GM18511 (cell line): ENCODE data around the gene RUSC1.
A peak's percentile ranks its signal among the peaks of the same experiment; 100 is the strongest.

Source experiments
- ATAC-seq: cut with Tn5 transposase; IDR thresholded peaks from one replicate; pipeline ENCODE4 v1.9.1; 2021; ENCODE audit warnings: mild to moderate bottlenecking, moderate library complexity; ENCODE audit not compliant: unreplicated experiment

The RUSC1 gene

DNA sequence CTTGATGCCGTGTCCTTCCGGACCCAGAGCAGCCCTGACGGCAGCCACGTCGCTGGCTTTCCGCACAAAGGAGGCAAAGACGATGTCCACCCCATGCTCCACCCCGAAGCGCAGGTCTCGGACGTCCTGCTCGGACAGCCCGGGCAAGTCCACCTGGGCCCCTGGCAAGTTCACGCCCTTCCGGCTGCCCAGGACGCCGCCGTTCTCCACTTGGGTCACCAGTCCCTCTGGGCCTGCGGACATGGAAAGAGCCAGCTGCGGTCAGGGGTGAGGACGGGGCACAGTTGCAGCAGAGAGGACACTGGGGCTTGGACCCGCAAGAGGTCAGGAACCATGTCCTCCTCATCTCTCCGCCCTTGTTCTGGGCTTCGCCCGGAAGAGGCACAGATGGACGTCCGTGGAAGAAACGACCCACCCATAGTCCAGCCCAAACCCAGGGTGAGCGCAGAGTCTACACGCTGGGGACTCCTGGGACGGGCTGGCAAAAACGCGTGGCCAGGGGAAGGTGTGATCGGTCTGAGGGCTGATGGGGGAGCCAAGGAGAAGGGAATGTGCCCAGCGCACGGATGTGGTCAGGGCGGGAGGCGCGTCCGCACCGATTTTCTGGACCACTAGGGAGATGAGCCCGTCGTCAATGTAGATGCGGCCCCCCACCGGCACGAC is 26.0 kb upstream of the RUSC1 start:
- ATAC-seq = no peak

DNA sequence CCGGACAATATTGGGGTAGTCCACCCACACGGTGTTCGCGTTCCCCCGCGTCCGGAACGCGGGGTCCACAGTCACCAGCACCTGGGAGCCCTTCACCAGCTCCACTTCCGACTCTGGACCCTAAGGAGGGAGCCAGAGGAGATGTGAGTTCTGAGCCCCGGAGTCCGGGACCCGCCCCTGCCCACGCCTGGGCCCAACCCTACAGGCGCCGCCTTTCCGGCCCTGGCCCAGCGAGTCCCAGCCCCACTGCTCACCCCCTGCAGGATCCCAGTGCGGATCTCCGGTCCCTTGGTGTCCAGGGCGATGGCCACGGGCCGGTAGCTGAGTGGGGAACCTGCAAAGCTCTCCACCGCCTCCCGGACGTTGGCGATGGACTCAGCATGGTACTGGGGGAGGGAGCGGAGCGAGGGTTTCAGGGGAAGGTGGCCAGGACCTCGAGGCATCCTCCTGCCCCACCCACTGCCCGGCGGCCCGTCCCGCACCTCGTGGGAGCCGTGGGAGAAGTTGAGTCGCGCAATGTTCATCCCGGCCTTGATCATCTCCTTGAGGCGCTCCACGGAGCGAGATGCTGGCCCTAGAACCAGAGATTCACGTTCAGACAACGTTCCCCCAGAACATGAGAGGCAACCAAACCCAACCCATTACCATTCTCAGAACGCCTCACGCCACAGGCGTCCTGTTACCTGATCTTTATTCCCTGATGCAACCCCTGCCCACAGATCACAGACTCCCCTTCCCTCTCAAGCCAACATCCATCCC is 25.3 kb upstream of the RUSC1 start:
- no peak for ATAC-seq

DNA sequence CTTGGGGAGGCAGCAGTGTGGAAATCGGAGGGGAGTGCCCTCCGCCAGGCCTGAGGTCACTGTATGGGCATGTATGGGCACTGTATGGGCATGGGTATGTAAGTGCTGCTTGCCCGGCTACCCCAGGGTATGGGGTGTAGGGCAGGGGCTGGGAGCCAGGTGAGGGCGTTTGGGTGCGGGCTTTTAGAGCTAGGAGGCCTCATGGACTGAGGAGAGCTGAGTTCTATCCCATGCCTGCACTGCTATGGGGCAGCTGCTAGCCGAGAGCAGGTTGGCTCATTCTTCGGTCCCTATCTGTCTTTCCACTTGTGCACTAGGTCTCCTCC is 24.8 kb upstream of the RUSC1 start:
- no peak for ATAC-seq

DNA sequence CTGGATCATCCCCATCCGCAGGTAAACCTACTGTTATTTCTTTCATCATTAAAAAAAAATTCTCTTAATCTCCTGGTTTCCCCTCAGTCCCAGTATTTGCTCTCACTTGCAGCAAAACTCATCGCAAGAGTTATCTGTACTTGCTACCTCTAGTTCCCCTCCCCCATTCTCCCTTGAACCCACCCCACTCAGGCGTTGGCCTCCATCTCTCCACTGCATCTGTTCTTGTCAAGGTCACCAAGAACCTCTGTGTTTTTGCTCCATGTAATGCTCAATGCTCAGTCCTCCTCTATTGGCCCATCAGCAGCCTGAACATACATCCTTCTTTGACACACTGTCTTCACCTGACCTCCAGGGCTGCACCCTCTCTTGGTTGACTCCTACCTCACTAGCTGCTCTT is 24.0 kb upstream of the RUSC1 start:
- ATAC-seq = no peak

DNA sequence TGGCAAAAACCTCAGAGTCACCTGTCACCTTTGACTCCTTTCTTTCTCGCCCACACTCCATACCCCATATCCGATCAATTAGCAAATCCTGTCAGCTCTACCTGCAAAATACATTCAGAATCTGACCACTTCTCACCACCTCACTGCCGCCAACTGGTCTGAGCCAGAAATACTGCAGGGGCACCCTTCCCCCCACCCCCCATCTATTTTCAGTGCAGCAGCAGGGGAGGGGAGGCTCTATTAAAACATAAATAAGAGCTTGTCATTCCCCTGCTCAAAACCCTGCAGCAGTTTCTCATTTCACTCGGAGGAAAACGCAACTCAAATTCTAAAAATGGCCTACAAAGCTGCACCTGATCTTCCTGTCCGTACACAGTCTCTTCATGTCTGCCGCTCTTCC is 23.3 kb upstream of the RUSC1 start:
- ATAC-seq = no peak

DNA sequence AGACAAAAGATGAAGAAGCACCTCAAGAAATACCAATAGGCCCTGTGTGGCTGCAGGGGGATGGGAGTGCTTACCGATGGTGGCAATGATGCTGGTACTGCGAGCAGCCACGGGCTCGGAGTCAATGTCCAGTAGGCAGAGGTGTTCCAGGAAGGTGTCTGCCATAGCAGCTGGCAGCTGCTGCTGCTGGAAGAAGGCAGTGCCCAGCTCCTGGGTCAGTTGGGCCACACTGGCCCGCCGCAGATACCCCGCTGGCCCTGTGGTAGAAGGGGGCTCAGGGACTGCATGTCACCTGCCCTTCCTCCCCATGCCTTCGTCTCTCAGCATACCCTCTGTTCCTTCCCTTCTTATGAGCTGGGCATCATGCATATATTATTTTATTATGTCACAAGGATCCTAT is 20.7 kb upstream of the RUSC1 start:
- ATAC-seq = no peak

DNA sequence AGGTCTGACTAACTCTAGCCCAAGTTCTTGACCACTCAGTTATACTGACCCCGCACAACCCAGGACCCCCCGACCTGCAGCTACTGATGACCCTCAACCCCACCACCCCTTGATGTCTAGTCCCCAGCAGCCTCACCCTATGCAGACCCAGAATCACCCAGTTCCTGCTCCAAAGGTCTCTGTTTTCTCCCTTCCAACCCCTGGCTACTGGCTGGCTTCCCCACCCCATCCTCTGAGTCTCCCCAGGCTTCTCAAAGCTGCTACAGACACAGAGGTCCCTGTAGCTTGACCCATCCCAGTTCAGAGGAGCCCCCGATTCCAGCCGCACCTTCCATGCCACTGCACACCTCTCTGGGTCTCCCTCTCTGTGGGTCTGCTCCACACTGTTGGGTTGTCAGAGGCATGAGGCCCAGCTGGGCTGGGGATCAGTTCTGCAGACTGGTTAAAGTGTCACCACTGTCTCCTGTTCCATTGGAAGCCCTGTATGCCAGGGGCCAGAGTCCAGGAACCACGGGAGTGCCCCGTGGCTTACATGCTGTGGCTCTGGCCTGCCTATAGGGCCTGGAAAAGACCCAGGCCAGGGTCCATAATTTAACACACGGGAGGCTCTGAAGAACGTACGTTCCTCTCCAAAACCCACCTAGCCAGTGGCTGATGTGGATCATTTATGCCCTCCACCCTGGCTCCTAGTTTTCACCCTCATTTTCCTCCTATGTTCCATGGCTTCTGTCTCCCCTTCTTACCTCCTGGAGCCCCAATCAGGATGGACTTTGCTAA is 20.0 kb upstream of the RUSC1 start:
- no peak for ATAC-seq

DNA sequence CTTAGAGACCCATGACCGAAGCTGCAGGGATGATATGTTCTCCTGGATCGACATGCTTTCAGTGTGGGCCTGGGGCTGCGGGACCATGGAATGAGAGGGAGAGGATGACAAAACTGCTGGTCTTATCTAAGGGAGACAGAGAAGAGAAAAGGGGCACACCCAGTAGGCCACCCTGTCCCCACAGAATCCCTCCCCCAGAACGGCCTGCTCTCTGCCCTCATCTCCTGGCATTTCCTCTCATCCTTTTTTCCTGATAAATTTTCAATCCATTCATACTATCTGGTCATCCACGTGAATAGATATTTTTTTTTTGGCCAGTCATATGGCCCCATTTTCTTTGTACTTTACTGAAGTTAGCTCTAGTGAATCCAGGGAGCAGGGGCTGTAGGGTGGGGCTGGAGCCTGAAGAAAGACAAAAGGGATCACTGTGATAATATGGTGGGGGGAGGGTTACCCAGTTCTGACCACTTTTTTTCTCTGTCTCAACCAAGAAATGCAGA is 19.3 kb upstream of the RUSC1 start, which contains the start of gene PKLR:
TSS of gene PKLR (minus strand) at position 97 of the 500 bp plus-strand sequence. CDS start at position 54, 43 bp downstream.
- no peak for ATAC-seq

DNA sequence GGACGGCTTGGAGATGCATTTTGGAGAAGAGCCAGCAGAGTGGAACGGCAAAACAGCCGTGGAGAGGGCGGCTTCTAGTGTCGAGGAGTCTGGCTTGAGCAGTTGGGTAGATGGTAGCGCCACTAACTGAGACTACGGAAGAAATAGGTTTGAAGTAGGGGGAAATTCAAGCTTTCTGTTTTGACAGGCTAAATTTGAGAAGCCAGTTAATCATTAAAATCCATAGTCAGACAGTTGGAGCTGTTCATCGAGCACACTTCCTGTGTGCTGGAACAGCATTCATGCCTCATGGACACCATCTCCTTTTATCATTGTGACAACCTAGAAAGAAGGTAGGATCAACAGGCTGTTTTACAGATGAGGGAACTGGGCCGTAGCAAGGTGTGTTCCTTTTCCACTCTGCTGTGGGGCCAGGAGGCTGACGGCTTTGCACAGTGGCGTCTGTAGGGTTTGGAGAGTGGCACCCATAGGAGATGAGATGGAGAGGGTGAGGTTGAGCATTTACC is 16.1 kb upstream of the RUSC1 start:
- ATAC-seq = no peak

DNA sequence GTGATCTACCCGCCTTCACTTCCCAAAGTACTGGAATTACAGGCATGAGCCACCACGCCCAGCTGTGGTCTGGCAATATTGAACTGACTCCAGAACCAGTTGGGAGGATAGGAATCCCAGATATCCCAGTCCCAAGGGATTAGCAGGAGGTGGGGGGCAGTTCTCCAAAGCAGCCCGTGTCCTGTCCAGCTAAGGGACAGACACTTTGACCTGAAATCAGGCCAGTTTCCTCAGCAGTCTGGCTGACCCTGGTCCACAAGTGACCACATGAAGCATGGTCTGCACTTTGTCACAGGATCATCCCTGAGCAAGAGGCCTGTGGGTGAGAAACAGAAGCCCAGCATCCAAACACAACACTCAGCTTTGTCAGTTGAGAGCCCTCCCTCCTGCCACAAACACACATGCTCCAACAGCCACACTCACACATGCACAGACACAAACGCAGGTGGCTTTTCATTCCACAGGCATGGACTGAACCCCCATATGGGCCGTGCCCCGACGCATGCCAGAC is 14.8 kb upstream of the RUSC1 start:
- no peak for ATAC-seq

DNA sequence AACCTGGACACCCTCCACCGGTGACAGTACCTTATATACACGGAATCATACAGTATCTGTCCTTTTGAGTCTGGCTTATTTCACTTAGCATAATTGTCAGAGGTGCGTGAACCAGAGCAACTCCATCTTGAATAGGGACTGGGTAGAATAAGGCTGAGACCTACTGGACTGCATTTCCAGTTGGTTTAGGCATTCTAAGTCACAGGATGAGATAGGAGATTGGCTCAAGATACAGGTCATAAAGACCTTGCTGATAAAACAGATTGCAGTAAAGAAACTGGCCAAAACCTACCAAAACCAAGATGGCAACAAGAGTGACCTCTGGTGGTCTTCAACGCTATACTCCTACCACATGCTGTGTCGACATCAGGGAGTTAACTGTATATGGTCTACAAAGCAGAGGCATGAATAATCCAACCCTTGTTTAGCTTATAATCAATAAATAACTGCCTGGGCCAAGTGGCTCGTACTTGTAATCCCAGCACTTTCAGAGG is 13.4 kb upstream of the RUSC1 start:
- ATAC-seq = no peak

DNA sequence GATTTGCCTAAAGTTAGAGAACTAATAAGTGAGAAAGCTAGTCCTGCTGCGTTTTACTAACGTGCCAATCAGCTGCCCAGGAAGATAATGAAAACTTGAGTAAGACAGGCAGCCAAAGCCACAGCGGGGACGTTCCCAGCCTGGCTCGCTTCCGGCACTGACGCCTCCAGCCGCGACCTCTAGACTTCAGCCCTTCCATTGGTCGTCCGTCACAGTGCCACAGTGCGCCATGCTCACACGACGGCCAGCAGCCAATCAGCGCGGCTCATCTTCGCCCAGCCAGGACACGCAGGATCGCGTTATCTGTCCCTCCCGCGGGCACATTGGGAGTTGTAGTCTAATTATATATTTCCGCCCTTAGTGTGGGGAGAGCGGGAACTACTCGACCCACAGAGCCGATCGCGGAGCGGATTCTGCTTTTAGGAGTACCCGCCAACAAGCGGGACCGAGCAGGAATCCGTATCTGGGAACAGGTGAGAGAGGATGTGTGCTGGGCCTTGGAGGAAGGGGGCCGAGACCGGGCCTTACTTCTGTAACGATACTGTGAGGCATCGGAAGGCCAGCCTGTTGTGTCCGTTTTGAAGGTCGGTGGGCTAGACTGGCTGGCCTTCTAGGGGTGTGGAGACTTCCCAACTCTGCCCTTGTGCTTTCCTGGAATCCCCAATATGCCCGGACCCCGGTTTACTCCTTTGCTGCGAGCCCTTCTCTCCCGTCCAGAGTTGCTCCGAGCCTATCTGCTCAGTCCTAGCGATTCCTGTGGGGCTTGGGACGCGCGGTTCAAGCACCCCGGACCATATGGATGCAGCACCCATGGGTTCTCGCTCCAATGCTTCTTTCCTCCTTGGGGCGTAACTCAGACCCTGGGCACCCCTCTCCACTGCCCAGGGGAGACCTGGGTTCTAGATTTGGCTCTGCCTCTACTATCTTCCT is 11.9 kb upstream of the RUSC1 start, which contains the start of gene FDPS:
TSS of gene FDPS (plus strand) at position 374 of the 930 bp plus-strand sequence. CDS start 924 bp downstream, outside the sequence.
- peak; percentile 95 for ATAC-seq

DNA sequence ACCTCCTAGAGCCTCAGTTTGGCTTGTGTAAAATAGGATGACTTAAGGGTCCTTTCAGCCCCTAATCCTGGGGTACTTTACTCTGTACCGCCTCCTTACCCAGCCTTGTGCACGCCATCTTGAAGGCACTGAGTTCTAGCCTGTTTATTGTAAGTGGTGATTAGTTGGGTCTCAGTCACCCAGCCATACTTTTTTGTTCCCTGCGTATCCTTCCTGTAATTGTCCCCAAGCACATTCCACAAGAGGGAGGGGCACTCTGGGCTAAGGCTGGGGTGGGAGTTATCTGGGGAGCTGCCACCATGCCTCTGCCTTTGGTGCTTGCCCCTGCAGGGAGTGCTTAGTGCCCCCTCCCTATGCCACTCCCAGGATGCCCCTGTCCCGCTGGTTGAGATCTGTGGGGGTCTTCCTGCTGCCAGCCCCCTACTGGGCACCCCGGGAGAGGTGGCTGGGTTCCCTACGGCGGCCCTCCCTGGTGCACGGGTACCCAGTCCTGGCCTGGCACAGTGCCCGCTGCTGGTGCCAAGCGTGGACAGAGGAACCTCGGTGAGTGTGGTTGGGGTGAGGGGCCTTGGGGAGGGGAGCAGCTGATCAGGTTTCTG is 11.2 kb upstream of the RUSC1 start:
- no peak for ATAC-seq

DNA sequence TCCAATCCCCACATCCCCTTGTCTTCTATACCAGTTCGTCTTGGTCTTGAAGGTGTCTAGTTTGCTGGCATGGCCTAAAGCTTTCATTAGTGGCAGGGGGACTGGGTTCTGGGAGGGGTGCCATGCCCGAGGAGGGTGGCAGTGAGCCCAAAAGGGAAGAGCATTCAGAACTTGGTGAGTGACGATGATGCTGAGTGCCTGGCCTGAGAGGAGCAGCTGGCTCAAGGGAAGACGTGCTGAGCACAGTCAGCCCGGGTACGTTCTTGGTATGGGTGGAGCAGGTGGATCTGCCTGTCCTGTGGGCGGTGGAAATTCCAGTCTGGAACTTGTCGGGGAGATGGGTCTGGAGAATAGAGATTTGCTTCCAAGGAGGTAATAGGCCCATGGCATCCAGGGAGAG is 7.4 kb upstream of the RUSC1 start:
- no peak for ATAC-seq

DNA sequence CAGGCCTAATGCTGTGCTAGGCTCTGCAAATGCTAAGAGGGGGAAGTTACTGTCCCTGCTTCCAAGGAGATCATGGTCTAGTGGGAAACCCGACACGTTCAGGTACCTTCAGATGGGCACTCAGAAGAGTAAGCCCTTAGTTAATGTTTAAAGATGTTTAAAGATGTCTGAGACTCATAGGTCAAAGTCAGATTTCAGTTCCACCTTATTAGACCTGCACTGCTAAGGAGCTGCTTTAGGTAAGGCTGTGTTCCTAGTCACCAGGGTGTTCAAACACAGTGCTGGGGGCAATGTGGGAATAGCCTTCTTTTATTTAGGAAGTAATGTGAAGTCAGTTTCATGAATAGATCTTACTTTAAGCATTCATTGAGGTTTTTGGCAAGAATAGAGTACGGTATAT is 3.8 kb upstream of the RUSC1 start:
- ATAC-seq = no peak

DNA sequence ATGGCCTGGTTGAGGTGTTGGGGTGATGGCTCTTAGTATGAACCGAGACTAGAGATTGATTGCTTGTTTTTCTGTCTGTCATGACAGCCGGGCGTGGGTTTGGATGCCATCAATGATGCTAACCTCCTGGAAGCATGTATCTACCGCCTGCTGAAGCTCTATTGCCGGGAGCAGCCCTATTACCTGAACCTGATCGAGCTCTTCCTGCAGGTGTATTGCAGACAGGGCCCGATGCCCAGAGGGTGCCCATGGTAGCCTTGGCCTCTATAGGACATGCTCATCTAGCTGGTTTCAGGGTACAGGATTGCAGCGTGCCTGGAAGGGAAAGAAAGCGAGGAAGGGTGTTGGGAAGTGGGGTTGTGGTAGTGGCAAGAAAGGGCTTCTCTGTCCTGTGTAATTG is 2.6 kb upstream of the RUSC1 start:
- no peak for ATAC-seq

DNA sequence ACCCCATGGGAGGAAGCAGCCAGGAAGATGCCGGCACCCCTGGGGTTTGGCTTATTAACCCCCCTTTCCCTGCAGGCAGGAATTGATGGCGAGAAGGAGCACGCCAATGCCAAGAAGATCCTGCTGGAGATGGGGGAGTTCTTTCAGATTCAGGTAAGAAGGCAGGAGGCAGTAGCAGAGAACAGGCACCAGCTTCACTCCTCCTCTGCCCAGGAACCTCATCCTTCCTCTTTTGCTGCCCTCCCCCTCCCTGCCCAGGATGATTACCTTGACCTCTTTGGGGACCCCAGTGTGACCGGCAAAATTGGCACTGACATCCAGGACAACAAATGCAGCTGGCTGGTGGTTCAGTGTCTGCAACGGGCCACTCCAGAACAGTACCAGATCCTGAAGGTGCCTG is 1.2 kb upstream of the RUSC1 start:
- ATAC-seq = no peak

DNA sequence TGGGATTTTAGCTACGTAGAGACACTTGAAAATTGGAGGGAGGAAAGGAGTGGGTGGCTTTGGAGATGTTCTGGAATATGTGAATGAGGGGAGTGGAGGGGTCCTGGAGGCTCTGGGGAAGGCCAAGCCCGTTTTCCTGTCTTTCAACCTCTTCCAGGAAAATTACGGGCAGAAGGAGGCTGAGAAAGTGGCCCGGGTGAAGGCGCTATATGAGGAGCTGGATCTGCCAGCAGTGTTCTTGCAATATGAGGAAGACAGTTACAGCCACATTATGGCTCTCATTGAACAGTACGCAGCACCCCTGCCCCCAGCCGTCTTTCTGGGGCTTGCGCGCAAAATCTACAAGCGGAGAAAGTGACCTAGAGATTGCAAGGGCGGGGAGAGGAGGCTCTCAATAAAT is 442 bp upstream of the RUSC1 start:
- ATAC-seq = no peak

DNA sequence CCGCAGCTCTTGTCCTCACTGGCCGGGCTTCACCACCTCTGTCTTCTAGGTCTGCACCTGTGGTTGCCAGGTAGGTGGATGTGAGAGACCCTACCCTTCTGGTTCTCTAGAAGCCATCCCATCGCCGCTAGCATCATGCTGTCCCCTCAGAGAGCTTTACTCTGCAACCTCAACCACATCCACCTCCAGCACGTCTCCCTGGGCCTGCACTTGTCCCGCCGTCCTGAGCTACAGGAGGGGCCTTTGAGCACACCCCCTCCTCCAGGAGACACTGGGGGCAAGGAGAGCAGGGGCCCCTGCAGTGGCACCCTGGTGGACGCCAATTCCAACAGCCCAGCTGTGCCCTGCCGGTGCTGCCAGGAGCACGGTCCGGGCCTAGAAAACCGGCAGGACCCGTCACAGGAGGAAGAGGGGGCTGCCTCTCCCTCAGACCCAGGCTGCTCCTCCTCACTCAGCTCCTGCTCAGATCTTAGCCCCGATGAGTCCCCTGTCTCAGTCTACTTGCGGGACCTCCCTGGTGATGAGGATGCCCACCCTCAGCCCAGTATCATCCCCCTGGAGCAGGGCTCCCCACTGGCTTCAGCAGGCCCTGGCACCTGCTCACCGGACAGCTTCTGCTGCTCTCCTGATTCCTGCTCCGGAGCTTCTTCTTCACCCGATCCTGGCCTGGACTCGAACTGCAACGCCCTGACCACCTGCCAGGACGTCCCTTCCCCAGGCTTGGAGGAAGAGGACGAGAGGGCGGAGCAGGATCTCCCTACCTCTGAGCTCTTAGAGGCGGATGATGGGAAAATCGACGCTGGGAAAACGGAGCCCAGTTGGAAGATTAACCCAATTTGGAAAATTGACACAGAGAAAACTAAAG is 1.2 kb downstream of the RUSC1 start:
- no peak for ATAC-seq
